ENCODE results near the gene XYLT2. TPM values are rescaled to one million over a fixed set of nuclear protein-coding genes. Genes with fewer than 3 reads are reported as not detected.

The XYLT2 gene
- total and polyA plus RNA-seq, 9 of the 15 experiments (the other 6 are each of a cell fraction or from before 2014, with no cell fraction given) = 0.63 to 9.1 (median 4.3) TPM

- TF ChIP-seq MGA (IDR thresholded peaks at IDR 0.05) = peak; percentile 78
- no peak; a peak in 1 of 4 replicates for TF ChIP-seq MCM7 (IDR thresholded peaks at IDR 0.05)
- peak; percentile 97 for TF ChIP-seq RBBP5 (IDR thresholded peaks at IDR 0.05; ENCODE audit: borderline replicate concordance, insufficient read depth, low read length, poor library complexity, severe bottlenecking)
- no peak; the same call in 1 of the 2 replicates for TF ChIP-seq ATF1 (CRISPR knock-in tag; IDR thresholded peaks at IDR 0.05)
- peak; percentile 90 for TF ChIP-seq ATF1 (tag; IDR thresholded peaks at IDR 0.05)
- TF ChIP-seq CREB3L1 (IDR thresholded peaks at IDR 0.05; ENCODE audit: borderline replicate concordance, low read depth) = peak; percentile 99
- no peak; the same call in 1 of the 2 replicates for TF ChIP-seq KLF13 (tag; IDR thresholded peaks at IDR 0.05; ENCODE audit: borderline replicate concordance, low read depth)
- 0 out of 2 replicates have a peak, but pooled peaks have one; percentile 24 for TF ChIP-seq HES1 (IDR thresholded peaks at IDR 0.05; ENCODE audit: low read depth)
- no peak for TF ChIP-seq TCFL5 (CRISPR knock-in tag; conservative IDR thresholded peaks at IDR 0.05)
- TF ChIP-seq ZFPM2 (CRISPR knock-in tag; IDR thresholded peaks at IDR 0.05) = no peak
- no peak for TF ChIP-seq ZNF384 (IDR thresholded peaks at IDR 0.05; ENCODE audit: low read depth, low read length)
- peak; percentile 71 for TF ChIP-seq SP1 (CRISPR knock-in tag; IDR thresholded peaks at IDR 0.05)
- no peak for TF ChIP-seq DDX20 (tag; IDR thresholded peaks at IDR 0.05; ENCODE audit: low read depth)
- TF ChIP-seq POU5F1 (IDR thresholded peaks at IDR 0.05; ENCODE audit: borderline replicate concordance, low read depth, low read length, partially characterized antibody) = peak; percentile 18
Measured at GRCh38 chr17:50372758-50373556, 27.0 kb downstream of the XYLT2 start, which contains the start of the genes EME1 and MRPL27 (continued).

Measured in K562 (cell line).